Measurements from ENCODE around the gene PCDHA8.

GRCh38 chr5:140883927-140884697 is 43.1 kb downstream of the PCDHA8 start:
- TF ChIP-seq SUZ12 (IDR thresholded peaks at IDR 0.05; ENCODE audit: extremely low read depth, insufficient read depth, insufficient read length) (no peak), YY1 (IDR thresholded peaks at IDR 0.05; ENCODE audit: insufficient read depth, insufficient read length) (no peak)

All from NT2/D1 (cell line).